GM12878 (cell line): Measurements from ENCODE around the gene GPRASP3. TPM values are rescaled to one million over a fixed set of nuclear protein-coding genes. Genes with fewer than 3 reads are reported as not detected.

Experiments used
- E2F4 ChIP-seq: IDR thresholded peaks from 2 replicates; pipeline ENCODE4 v1.6.1; 2012; ENCODE audit warnings: low read depth, low read length, improper control_type of control experiment
- IRF5 ChIP-seq: fragments of 450-650 bp; IDR thresholded peaks from 2 replicates; pipeline ENCODE4 v1.6.1; 2017; ENCODE audit warnings: borderline replicate concordance
- MLLT1 ChIP-seq: fragments of 450-650 bp; IDR thresholded peaks from 2 replicates; pipeline ENCODE4 v1.6.1; 2016; ENCODE audit warnings: mild to moderate bottlenecking
- NFXL1 ChIP-seq: fragments of 450-650 bp; IDR thresholded peaks from 2 replicates; pipeline ENCODE4 v1.6.1; 2017; ENCODE audit warnings: antibody characterized with exemption, mild to moderate bottlenecking, borderline replicate concordance
- NKRF ChIP-seq: fragments of 450-650 bp; conservative IDR thresholded peaks from 2 replicates; pipeline ENCODE4 v1.6.1; 2017; ENCODE audit warnings: mild to moderate bottlenecking, moderate library complexity
- SMC3 ChIP-seq: IDR thresholded peaks from 2 replicates; pipeline ENCODE4 v1.6.1; 2011; ENCODE audit warnings: low read length, improper control_type of control experiment, borderline replicate concordance
- SREBF2 ChIP-seq: IDR thresholded peaks from 2 replicates; pipeline ENCODE4 v1.6.1; 2012; ENCODE audit warnings: mild to moderate bottlenecking, low read length
- STAT3 ChIP-seq: IDR thresholded peaks from 2 replicates; pipeline ENCODE4 v1.6.1; 2011; ENCODE audit warnings: low read depth, low read length, improper control_type of control experiment
- polyA plus RNA-seq, 11 experiments: library from polyadenylated mRNA; depleted of rRNA in 4 of 11; unstranded in 6 of 11; stranded (reverse) in 5 of 11; fragments of >200 nt; fragmentation: Nextera tagmentation in 4 of 11; fragmentation: Illumina TruSeq in 1 of 11; extraction: Ambion mirVana in 4 of 11; extraction: Trizol in 1 of 11; gene quantifications; 1 replicate in 1 of 11; 2 replicates in 10 of 11; pipeline versions ENCODE4 v1.2.1 to v1.2.3, GENCODE V29; 2011 to 2016; ENCODE audit warnings: inconsistent platforms in 2 of 11, missing spikeins in 2 of 11, low read depth in 1 of 11
- total RNA-seq, 4 experiments: library from RNA; depleted of rRNA in 3 of 4; stranded (reverse); fragments of >200 nt in 3 of 4; fragmentation: Illumina TruSeq in 1 of 4; extraction: Trizol in 1 of 4; gene quantifications; 2 replicates each; pipeline versions ENCODE4 v1.2.1 to v1.2.3, GENCODE V29; 2013 to 2021

The GPRASP3 gene
- total and polyA plus RNA-seq, 10 of the 15 experiments (the other 5 are each of a cell fraction or from before 2014, with no cell fraction given): 0.09 to 0.30 (median 0.14) TPM

GRCh38 chrX:102767287-102767686, 46.7 kb downstream of the GPRASP3 start (continued):
- TF ChIP-seq MLLT1 (no peak), STAT3 (no peak), SREBF2 (no peak), NKRF (no peak), IRF5 (no peak), SMC3 (no peak), E2F4 (no peak), NFXL1 (no peak)
- TF ChIP-seq, all 136 proteins: peak for 0
